Upper lobe of left lung (tissue), 6 donors: ENCODE data around the gene RPL10. TPM values are rescaled to one million over a fixed set of nuclear protein-coding genes. Genes with fewer than 3 reads are reported as not detected.
A peak's percentile ranks its signal among the peaks of the same experiment; 100 is the strongest.
"Not testable (repeated sequence)": the region's sequence is repeated elsewhere in the genome, so short reads cannot be mapped to it uniquely, and the experiment has no call there.

Experiments
- ATAC-seq, 2 donors: fragments of 200-7000 bp; cut with Tn5 transposase; one replicate each; pipeline ENCODE4 v1.9.1; 2022; ENCODE audit warnings: mild to moderate bottlenecking in 2 of 2, moderate library complexity in 2 of 2; ENCODE audit not compliant: low FRiP score in 2 of 2
- DNase-seq, 2 donors: peaks; one replicate each; pipeline ENCODE4 v3.0.0-alpha.2; 2019 to 2020
- H3K27ac ChIP-seq, 4 donors: fragments of 200-600 bp; sonication (generic); one replicate each; pipeline ENCODE4 v1.5.1; 2016 to 2019
- H3K27me3 ChIP-seq, 4 donors: fragments of 200-600 bp; sonication (generic); one replicate each; pipeline ENCODE4 v1.5.1; 2017 to 2019
- H3K36me3 ChIP-seq, 4 donors: fragments of 200-600 bp; sonication (generic); one replicate each; pipeline ENCODE4 v1.5.1; 2016 to 2019
- H3K4me1 ChIP-seq, 4 donors: fragments of 200-600 bp; sonication (generic); one replicate each; pipeline ENCODE4 v1.5.1; 2018 to 2019
- H3K4me3 ChIP-seq, 4 donors: fragments of 200-600 bp; sonication (generic); one replicate each; pipeline ENCODE4 v1.5.1; 2017 to 2019; ENCODE audit warnings: mild to moderate bottlenecking in 2 of 4, moderate library complexity in 1 of 4
- H3K9me3 ChIP-seq, 4 donors: fragments of 200-600 bp; sonication (generic); one replicate each; pipeline ENCODE4 v1.5.1; 2018 to 2019
- CTCF ChIP-seq, 6 experiments: fragments of 450-650 bp in 4 of 6; fragments of 200-600 bp in 2 of 6; sonication (generic) in 2 of 6; IDR thresholded peaks; one replicate each; pipeline ENCODE4 v1.5.1; 2016 to 2019; ENCODE audit warnings: antibody characterized with exemption in 6 of 6
- EP300 ChIP-seq, 4 donors: sonication (generic); formaldehyde crosslinking; IDR thresholded peaks; one replicate each; pipeline ENCODE4 v1.5.1; 2017; ENCODE audit warnings: antibody characterized with exemption in 4 of 4, control low read depth in 2 of 4
- POLR2A ChIP-seq, 4 donors: fragments of 450-650 bp; IDR thresholded peaks; one replicate each; pipeline ENCODE4 v1.5.1; 2016 to 2017; ENCODE audit warnings: antibody characterized with exemption in 4 of 4, mild to moderate bottlenecking in 2 of 4
- POLR2AphosphoS5 ChIP-seq, 2 donors: sonication (generic); formaldehyde crosslinking; IDR thresholded peaks; one replicate each; pipeline ENCODE4 v1.5.1; 2017; ENCODE audit warnings: antibody characterized with exemption in 2 of 2
- WGBS, 2 donors: methylation state at CpG; one replicate each; pipeline ENCODE4 v1.1.5; 2017 to 2018; 5-methylcytosine and 5-hydroxymethylcytosine counted together
- total RNA-seq, 6 donors: library from RNA; depleted of rRNA in 4 of 6; stranded (reverse); fragments of >200 nt in 4 of 6; gene quantifications; one replicate each; pipeline versions ENCODE4 v1.1.0 to v1.2.1, GENCODE V29; 2016 to 2021
- donor health status: DM: no; HTN: no; CAD: no; lungs with moderate emphysema.
- donor health status: DM: no; HTN: yes; CAD: no; lungs with severe emphysema.

The RPL10 gene
- total RNA-seq, 6 donors from 2014 or later, result 1,246 to 5,225 (median 2,943) TPM

GRCh38 chrX:154396973-154397887, 947 bp upstream of the RPL10 start:
- Histone ChIP-seq H3K27ac (peak overlapping the region; percentile 95 to 98 (median 97)), H3K27me3 (no peaks in the 10 kb centered on the region), H3K9me3 (peaks cover 0 to 14% (median 0%) of the 10 kb centered on the region in 4 donors), H3K4me1 (peaks cover 7 to 35% (median 7%) of the 10 kb centered on the region in 4 donors), H3K36me3 (peaks cover 0 to 30% (median 10%) of the 10 kb centered on the region in 4 donors), H3K4me3 (peak overlapping the region; percentile 28 to 77 (median 61))
- peak; percentile 75 to 94 for DNase-seq
- WGBS, 2 donors, result 43 to 47% methylated on average over 10 to 43 of the region's 53 CpGs
- peak; percentile 91 to 92 for ATAC-seq
- peak; percentile 27 to 28 for TF ChIP-seq POLR2AphosphoS5 (IDR thresholded peaks at IDR 0.05)
- TF ChIP-seq POLR2A (IDR thresholded peaks at IDR 0.05), result no peak

- 0 to 43% methylated on average over 11 to 49 of the region's 49 CpGs for WGBS, 2 donors
- Histone ChIP-seq H3K9me3 (peaks cover 0 to 14% (median 0%) of the 10 kb centered on the region in 4 donors), H3K36me3 (peaks cover 0 to 37% (median 13%) of the 10 kb centered on the region in 4 donors), H3K27ac (peak overlapping the region; percentile 95 to 98 (median 97)), H3K4me3 (peak overlapping the region; percentile 53 to 83 (median 73)), H3K27me3 (no peaks in the 10 kb centered on the region), H3K4me1 (peaks cover 7 to 35% (median 7%) of the 10 kb centered on the region in 4 donors)
- peak; percentile 74 to 89 (median 82) for TF ChIP-seq CTCF (IDR thresholded peaks at IDR 0.05)
- TF ChIP-seq POLR2A (IDR thresholded peaks at IDR 0.05), result no peak
- peak in 1 of 2 donors; percentile 55 for TF ChIP-seq POLR2AphosphoS5 (IDR thresholded peaks at IDR 0.05)
- ATAC-seq (peak; percentile 78 to 84), DNase-seq (peak; percentile 89)
Measured at GRCh38 chrX:154398668-154399526, 720 bp downstream of the RPL10 start.

- peak overlapping the region; percentile 95 to 98 (median 97) for H3K27ac ChIP-seq
Measured at GRCh38 chrX:154399527-154400368, 1.6 kb downstream of the RPL10 start.

GRCh38 chrX:154400369-154400817, 2.2 kb downstream of the RPL10 start:
- 71 to 80% methylated on average over 1 to 6 of the region's 6 CpGs for WGBS, 2 donors
- H3K36me3 ChIP-seq, result peaks cover 0 to 37% (median 13%) of the 10 kb centered on the region in 4 donors
- H3K4me1 ChIP-seq, result peaks cover 7 to 35% (median 7%) of the 10 kb centered on the region in 4 donors
- H3K9me3 ChIP-seq, result peaks cover 0 to 14% (median 0%) of the 10 kb centered on the region in 4 donors
- ATAC-seq, H3K27ac ChIP-seq, H3K27me3 ChIP-seq, DNase-seq: not testable (repeated sequence)
- peak overlapping the region in 1 of 4 donors; percentile 77 for H3K4me3 ChIP-seq

More at GRCh38 chrX:154399527-154400368, 1.6 kb downstream of the RPL10 start:
- peak overlapping the region; percentile 53 to 83 (median 73) for H3K4me3 ChIP-seq
- H3K27me3 ChIP-seq, result no peaks in the 10 kb centered on the region
- WGBS, 2 donors, result 9 to 64% methylated on average over 8 to 14 of the region's 14 CpGs
- peaks cover 7 to 35% (median 7%) of the 10 kb centered on the region in 4 donors for H3K4me1 ChIP-seq
- ATAC-seq (no peak), DNase-seq (no peak)
- TF ChIP-seq EP300 (IDR thresholded peaks at IDR 0.05) (no peak), POLR2A (IDR thresholded peaks at IDR 0.05) (no peak), CTCF (IDR thresholded peaks at IDR 0.05) (no peak), POLR2AphosphoS5 (IDR thresholded peaks at IDR 0.05) (no peak)
- H3K9me3 ChIP-seq, result peaks cover 0 to 14% (median 0%) of the 10 kb centered on the region in 4 donors
- peaks cover 0 to 37% (median 13%) of the 10 kb centered on the region in 4 donors for H3K36me3 ChIP-seq
